Hematopoietic multipotent progenitor cell treated with erythropoietin and hydrocortisone succinate and interleukin-3 and kit ligand, for 8 days (in vitro differentiated cells): ENCODE results near the gene P3H3.

Source experiments
- DNase-seq: peaks from one replicate; pipeline ENCODE4 v3.0.0-alpha.2; 2015

P3H3 gene

DNA sequence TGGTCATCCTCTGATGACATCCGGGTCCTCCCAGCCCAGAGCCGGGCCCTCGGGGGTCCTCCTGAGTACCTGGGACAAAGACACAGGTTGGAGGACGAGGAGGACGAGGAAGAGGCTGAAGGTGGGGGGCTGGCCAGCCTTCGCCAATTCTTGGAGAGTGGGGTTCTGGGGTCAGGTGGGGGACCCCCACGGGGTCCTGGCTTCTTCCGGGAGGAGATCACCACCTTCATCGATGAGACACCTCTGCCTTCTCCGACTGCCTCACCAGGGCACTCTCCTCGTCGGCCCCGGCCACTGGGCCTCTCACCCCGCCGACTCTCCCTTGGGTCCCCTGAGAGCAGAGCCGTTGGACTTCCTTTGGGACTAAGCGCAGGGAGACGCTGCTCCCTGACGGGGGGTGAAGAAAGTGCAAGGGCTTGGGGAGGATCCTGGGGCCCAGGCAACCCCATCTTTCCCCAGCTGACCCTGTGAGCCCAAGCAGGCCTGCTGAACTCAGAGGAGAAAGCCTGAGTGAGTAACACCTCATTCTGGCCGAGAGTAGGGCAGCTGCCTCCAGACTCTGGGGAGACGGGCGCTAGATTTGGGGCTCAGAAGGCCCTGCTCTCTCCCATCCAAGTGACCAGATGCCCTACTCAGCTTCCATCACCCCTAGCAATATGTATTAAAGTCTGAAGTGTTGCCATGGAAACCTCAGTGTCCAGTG lies 1.3 kb upstream of the P3H3 start:
- no peak for DNase-seq

DNA sequence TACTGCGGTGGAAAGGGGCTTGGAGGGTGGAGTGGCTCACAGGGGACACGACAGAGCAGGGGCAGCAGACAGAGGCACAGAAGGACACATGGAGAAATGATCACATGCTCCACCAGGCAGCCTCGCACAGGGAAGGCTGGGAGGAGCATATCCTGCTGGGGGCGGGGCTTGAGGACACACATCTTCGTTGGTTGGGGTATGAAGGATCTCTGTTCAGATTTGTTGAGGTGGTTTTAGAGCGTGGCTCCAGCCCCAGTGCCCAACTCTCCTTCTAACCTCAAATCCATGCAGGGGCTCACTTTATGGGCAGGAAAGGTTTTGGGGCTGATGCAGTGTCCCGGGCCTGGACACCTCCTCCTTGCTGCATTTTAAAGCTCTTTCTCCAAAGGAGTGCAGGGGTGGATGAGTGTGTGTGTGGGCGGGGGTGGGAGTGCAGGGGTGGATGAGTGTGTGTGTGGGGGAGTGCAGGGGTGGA lies 733 bp upstream of the P3H3 start:
- DNase-seq = peak; percentile 50

- DNase-seq = no peak
Measured at GRCh38 chr12:6828781-6829535, 751 bp downstream of the P3H3 start.

DNA sequence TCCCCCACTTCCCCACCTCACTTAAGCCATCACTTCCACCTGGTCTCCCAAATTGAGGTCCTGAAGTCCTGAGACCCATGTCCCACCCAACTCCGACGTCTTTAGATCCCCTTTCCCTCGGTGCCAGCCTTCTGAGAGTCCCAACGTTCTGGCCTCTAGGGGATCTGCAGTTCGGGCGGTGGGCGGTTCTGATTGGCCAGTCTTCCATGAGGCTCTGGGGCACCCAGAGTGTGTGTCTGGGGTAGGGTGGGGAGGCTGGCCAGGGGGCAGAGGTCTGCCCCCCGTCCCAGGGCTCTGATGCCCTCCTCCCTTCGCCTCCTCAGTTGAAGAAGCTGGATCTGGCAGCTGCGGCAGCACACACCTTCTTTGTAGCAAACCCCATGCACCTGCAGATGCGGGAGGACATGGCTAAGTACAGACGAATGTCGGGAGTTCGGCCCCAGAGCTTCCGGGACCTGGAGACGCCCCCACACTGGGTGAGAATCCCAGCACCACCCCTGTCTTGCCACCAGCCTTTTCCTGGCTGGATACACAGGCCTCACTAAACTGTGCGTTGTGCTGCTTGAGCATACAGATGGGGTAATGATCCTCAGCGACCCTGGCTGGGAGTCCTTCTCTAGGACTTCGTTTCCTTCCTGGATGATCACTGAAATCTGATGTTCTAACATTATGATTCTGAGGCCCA lies 1.5 kb downstream of the P3H3 start:
- no peak for DNase-seq

- DNase-seq = no peak
Measured at GRCh38 chr12:6830286-6830890, 2.2 kb downstream of the P3H3 start.

DNA sequence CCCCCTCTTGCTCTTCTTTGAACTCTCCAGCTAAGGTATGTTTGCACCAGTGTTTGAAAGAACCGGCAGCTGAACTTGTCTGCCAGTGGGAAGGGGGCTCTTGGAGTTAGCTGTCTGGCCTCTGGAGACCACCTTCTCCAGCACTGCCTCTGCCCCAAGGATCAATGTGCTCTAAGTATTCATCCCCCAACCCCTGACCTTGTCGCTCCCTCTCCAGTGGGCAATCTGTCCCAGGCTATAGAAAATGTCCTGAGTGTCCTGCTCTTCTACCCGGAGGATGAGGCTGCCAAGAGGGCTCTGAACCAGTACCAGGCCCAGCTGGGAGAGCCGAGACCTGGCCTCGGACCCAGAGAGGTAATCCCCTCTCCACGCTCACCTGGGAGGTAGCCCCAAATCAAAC lies 2.8 kb downstream of the P3H3 start:
- DNase-seq = no peak

GRCh38 chr12:6831450-6831995 lies 3.3 kb downstream of the P3H3 start:
- DNase-seq = no peak

GRCh38 chr12:6832125-6832524 lies 3.9 kb downstream of the P3H3 start:
- DNase-seq = no peak

DNA sequence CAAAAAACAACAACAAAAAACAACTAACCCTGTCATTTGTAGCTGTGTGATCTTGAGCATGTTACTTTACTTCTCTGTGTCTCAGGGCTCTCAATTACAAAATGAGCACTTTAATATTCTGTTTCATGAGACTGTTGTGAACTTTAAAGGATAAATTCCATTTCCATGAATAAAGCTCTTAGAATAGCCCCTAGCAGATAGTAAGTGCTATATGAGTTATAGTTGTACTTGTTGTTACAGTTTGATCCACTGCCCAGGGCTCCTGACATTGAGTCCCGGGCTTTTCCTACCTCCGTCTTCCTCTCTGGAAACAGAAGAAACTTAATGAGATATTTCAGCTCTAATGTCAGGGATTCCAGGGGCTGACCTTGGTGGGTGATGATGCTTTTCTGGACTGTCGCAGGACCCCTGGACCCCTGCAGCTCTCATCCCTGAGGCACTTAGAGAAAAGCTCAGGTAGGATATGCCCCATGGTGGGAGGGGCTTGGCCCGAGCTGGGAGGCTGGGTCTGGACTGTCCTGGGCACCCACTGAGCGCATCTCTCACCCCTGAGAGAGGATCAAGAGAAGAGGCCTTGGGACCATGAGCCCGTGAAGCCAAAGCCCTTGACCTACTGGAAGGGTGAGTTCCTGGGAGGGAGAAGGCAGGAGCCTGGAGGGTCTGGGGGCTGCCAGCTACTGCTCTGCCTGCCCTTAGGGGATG lies 5.1 kb downstream of the P3H3 start:
- DNase-seq = no peak

GRCh38 chr12:6834254-6834653 lies 6.0 kb downstream of the P3H3 start:
- no peak for DNase-seq

DNA sequence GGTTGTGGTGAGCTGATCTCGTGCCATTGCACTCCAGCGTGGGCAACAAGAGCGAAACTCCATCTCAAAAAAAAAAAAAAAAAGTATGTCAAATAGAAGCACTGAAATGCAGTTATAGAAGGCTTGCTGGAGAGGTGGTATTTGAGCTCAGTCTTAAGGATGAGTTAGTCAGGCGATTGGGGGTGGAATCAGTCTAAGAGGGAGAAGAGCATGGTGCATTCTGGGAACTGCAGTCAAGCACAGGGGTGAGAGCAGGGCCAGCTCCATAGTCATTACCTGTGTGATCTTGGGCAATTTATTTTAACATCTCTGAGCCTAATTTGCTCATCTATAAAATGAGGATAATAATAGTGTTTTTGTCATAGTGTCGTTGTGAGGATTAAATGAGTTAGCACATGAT lies 6.7 kb downstream of the P3H3 start:
- no peak for DNase-seq

DNA sequence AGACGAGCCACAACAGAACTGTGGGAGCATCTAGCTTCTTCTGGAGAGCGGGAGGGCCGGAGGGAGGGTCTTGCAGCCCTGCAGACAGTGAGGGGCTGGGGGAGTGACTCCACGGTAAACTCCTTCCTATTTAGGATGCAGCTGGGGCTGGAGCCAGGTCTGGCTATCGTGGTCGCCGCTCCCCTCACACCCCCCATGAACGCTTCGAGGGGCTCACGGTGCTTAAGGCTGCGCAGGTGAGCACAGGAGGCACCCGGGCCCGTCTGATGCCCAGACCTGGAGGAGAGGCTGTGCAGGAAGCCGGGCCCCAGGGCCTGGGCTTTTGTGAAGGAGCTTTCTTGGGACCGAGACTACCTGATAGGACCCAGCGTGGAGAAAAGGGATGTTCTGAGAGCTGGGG lies 8.6 kb downstream of the P3H3 start:
- DNase-seq = no peak

GRCh38 chr12:6837370-6838060 lies 9.3 kb downstream of the P3H3 start:
- DNase-seq = no peak

GRCh38 chr12:6838854-6839253 lies 10.6 kb downstream of the P3H3 start:
- no peak for DNase-seq

DNA sequence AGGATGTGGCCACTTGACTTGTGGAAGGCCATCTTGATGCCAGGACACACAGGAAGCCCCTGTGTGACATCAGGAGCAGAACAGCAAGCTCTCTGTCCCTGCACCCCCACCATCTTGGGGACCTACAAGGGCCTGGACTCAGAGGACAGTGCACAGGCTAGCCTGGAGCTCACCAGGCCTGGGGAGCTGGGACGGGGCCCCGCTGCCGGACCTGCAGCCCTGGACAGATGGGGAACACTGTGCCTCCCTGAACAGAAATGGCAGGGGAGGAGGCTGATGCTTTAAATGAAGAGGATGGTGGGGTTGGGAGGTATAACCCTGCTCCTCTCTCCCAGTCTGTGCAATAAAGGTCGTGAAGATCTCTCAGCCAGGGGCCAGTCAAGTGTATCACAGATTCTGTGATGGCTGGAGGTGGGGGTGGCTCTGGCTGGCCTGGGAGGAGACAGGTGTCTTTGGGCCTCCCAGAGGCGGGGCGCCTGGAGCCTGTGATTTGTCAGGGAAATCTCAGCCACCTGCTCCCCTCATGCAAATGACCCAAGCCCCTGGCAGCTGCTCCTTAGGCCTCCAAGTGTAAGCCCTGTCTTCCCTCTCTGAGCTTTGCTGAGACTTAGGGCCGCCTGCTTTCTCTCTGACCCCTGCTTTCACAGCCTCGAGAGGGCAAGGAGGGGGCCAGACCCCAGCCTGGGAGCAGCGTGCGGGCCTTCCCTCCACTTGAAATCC lies 11.4 kb downstream of the P3H3 start:
- DNase-seq = no peak

DNA sequence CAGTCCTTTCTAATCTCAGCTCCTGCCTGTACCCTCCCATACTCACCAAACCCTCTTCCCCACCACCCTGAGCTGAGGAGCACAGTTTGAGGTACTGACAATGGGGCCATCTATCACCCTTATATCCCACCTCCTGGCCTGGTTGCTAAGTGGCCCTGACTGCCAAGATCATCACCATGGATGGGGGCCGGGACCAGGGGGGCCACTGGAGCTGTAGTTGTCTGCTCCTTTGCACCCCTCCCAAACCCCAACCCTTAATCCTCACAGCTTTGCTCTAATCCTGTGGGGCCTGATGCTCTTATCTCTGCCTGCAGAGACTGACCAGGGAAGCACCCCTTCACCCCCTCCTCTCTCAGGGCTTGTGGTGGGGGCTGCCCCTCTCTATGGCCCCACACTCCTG lies 12.1 kb downstream of the P3H3 start:
- DNase-seq = no peak

GRCh38 chr12:6840761-6841515 lies 12.7 kb downstream of the P3H3 start, which contains the start of gene GNB3:
Gene GNB3, plus strand, starts transcription at chr12:6840925. Its CDS starts 363 bp downstream, at chr12:6841288.
- no peak for DNase-seq

DNA sequence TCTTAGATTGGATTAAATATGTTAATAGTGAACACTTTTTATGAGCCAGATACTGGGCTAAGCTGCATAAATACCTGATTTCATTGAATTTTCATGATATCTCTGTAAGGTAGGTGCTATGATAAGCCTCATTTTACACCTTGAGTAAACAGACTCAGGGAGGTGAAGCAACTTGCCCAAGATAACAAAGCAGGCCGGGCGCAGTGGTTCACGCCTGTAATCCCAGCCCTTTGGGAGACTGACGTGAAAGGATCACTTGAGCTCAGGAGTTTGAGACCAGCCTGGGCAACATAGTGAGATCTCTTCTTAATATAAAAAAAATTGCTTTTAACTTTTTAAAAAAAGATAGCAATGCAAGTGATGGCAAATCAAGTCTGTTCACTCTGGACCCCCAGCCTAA lies 13.9 kb downstream of the P3H3 start:
- no peak for DNase-seq

- DNase-seq = peak; percentile 62
Measured at GRCh38 chr12:6843118-6843902, 15.1 kb downstream of the P3H3 start.
